Astrocyte (in vitro differentiated cells and primary cell): ENCODE measurements around the gene NCAPD2. TPM values are rescaled to one million over a fixed set of nuclear protein-coding genes. Genes with fewer than 3 reads are reported as not detected.

Experiments
- DNase-seq: peaks from one replicate; pipeline ENCODE4 v3.0.0-alpha.2; 2010; ENCODE audit warnings: low read depth
- FAIRE-seq: peaks from 2 replicates; lab custom pipeline; 2011; peaks lifted over from hg19 to GRCh38; lab: Jason Lieb, UNC
- H2AFZ ChIP-seq: 2 replicates; pipeline ENCODE4 v1.6.0; 2012; ENCODE audit warnings: low read depth, low read length, inconsistent platforms
- H3K27ac ChIP-seq: 2 replicates; pipeline ENCODE4 v1.5.1; 2011; ENCODE audit warnings: low read depth, low read length, inconsistent platforms
- H3K27me3 ChIP-seq: 2 replicates; pipeline ENCODE4 v1.6.0; 2011; ENCODE audit warnings: low read length, inconsistent platforms; ENCODE audit not compliant: insufficient read depth
- H3K36me3 ChIP-seq: 2 replicates; pipeline ENCODE4 v1.5.1; 2011; ENCODE audit warnings: low read length, inconsistent platforms; ENCODE audit not compliant: insufficient read depth
- H3K4me1 ChIP-seq: 2 replicates; pipeline ENCODE4 v1.5.1; 2011; ENCODE audit warnings: low read length, inconsistent platforms; ENCODE audit not compliant: insufficient read depth
- H3K4me2 ChIP-seq: 2 replicates; pipeline ENCODE4 v1.6.0; 2012; ENCODE audit warnings: low read length, inconsistent platforms
- H3K4me3 ChIP-seq: 2 replicates; pipeline ENCODE4 v1.5.1; 2011; ENCODE audit warnings: low read depth, mild to moderate bottlenecking, low read length, inconsistent platforms; ENCODE audit not compliant: insufficient read depth
- H3K79me2 ChIP-seq: 2 replicates; pipeline ENCODE4 v1.6.0; 2012; ENCODE audit warnings: mild to moderate bottlenecking, low read length, inconsistent platforms; ENCODE audit not compliant: insufficient read depth
- H3K9ac ChIP-seq: 2 replicates; pipeline ENCODE4 v1.6.0; 2012; ENCODE audit warnings: mild to moderate bottlenecking, low read length, inconsistent platforms
- H3K9me3 ChIP-seq: 2 replicates; pipeline ENCODE4 v1.5.1; 2012; ENCODE audit warnings: low read depth, mild to moderate bottlenecking, low read length, inconsistent platforms; ENCODE audit not compliant: insufficient read depth
- H4K20me1 ChIP-seq: 2 replicates; pipeline ENCODE4 v1.6.0; 2012; ENCODE audit warnings: low read length, inconsistent platforms; ENCODE audit not compliant: insufficient read depth
- H3K27ac Mint-ChIP-seq: one replicate; pipeline ENCODE4 v1.8.0; 2021; ENCODE audit warnings: mild to moderate bottlenecking, mixed read lengths; ENCODE audit not compliant: unreplicated experiment
- H3K27me3 Mint-ChIP-seq: one replicate; pipeline ENCODE4 v1.8.0; 2021; ENCODE audit warnings: low read depth, mixed read lengths; ENCODE audit not compliant: unreplicated experiment
- H3K36me3 Mint-ChIP-seq: one replicate; pipeline ENCODE4 v1.8.0; 2021; ENCODE audit warnings: low read depth, mixed read lengths; ENCODE audit not compliant: unreplicated experiment
- H3K4me1 Mint-ChIP-seq: one replicate; pipeline ENCODE4 v1.8.0; 2021; ENCODE audit warnings: low read depth, mixed read lengths; ENCODE audit not compliant: unreplicated experiment
- H3K4me3 Mint-ChIP-seq: one replicate; pipeline ENCODE4 v1.8.0; 2021; ENCODE audit warnings: mild to moderate bottlenecking, moderate library complexity, mixed read lengths; ENCODE audit not compliant: unreplicated experiment
- H3K9me3 Mint-ChIP-seq: one replicate; pipeline ENCODE4 v1.8.0; 2021; ENCODE audit warnings: mild to moderate bottlenecking, mixed read lengths; ENCODE audit not compliant: unreplicated experiment
- CTCF ChIP-seq: IDR thresholded peaks from 2 replicates; pipeline ENCODE4 v1.5.1; 2011; ENCODE audit warnings: low read depth, mild to moderate bottlenecking, inconsistent platforms, low read length, moderate library complexity; ENCODE audit not compliant: insufficient read depth
- EZH2 ChIP-seq: IDR thresholded peaks from 2 replicates; pipeline ENCODE4 v1.6.1; 2012; ENCODE audit warnings: mild to moderate bottlenecking, low read length, inconsistent platforms; ENCODE audit not compliant: insufficient read depth
- total RNA-seq: library from RNA; stranded (reverse); gene quantifications from 2 replicates; pipeline ENCODE4 v1.2.1, GENCODE V29; 2021

Gene NCAPD2
- total RNA-seq, 1 donor from 2014 or later: 18.6 TPM

GRCh38 chr12:6458281-6459003 is 35.5 kb upstream of the NCAPD2 start:
- Histone ChIP-seq H3K4me2 (no peak overlapping the region), H3K27ac (no peak overlapping the region), H3K9ac (no peak overlapping the region), H3K27me3 (no peaks in the 10 kb centered on the region), H3K79me2 (no peaks in the 10 kb centered on the region), H3K36me3 (peaks cover 6% of the 10 kb centered on the region), H3K4me1 (no peaks in the 10 kb centered on the region), H4K20me1 (no peaks in the 10 kb centered on the region), H3K9me3 (no peaks in the 10 kb centered on the region), H3K4me3 (no peak overlapping the region), H2AFZ (no peak overlapping the region)
- DNase-seq (no peak), FAIRE-seq (no peak)
- Mint-ChIP-seq H3K36me3 (peaks cover 31% of the 10 kb centered on the region), H3K27ac (no peak overlapping the region), H3K4me1 (no peaks in the 10 kb centered on the region), H3K4me3 (no peak overlapping the region), H3K27me3 (no peaks in the 10 kb centered on the region), H3K9me3 (no peaks in the 10 kb centered on the region)
- TF ChIP-seq EZH2 (no peak), CTCF (no peak)

GRCh38 chr12:6459004-6459337 is 34.9 kb upstream of the NCAPD2 start:
- Histone ChIP-seq H3K4me1 (no peaks in the 10 kb centered on the region), H3K9ac (no peak overlapping the region), H3K79me2 (no peaks in the 10 kb centered on the region), H3K27me3 (no peaks in the 10 kb centered on the region), H3K4me2 (no peak overlapping the region), H3K4me3 (no peak overlapping the region), H2AFZ (no peak overlapping the region), H3K27ac (no peak overlapping the region), H3K9me3 (no peaks in the 10 kb centered on the region), H4K20me1 (no peaks in the 10 kb centered on the region), H3K36me3 (peaks cover 11% of the 10 kb centered on the region)
- no peaks in the 10 kb centered on the region for H3K27me3 Mint-ChIP-seq
- DNase-seq (no peak), FAIRE-seq (peak; percentile 9)
- TF ChIP-seq EZH2 (no peak), CTCF (no peak)
- no peaks in the 10 kb centered on the region for H3K9me3 Mint-ChIP-seq
- H3K4me3 Mint-ChIP-seq: no peak overlapping the region
- peaks cover 29% of the 10 kb centered on the region for H3K36me3 Mint-ChIP-seq
- H3K4me1 Mint-ChIP-seq: no peaks in the 10 kb centered on the region
- H3K27ac Mint-ChIP-seq: no peak overlapping the region

GRCh38 chr12:6460751-6461371 is 33.0 kb upstream of the NCAPD2 start:
- Mint-ChIP-seq H3K4me1 (no peaks in the 10 kb centered on the region), H3K4me3 (no peak overlapping the region), H3K9me3 (no peaks in the 10 kb centered on the region), H3K27me3 (no peaks in the 10 kb centered on the region), H3K27ac (peak overlapping the region; percentile 26), H3K36me3 (peaks cover 37% of the 10 kb centered on the region)
- H3K9me3 ChIP-seq: no peaks in the 10 kb centered on the region
- no peak overlapping the region for H3K4me3 ChIP-seq
- FAIRE-seq (no peak), DNase-seq (no peak)
- no peaks in the 10 kb centered on the region for H3K27me3 ChIP-seq
- no peaks in the 10 kb centered on the region for H3K79me2 ChIP-seq
- peaks cover 7% of the 10 kb centered on the region for H4K20me1 ChIP-seq
- no peaks in the 10 kb centered on the region for H3K4me1 ChIP-seq
- H3K27ac ChIP-seq: no peak overlapping the region
- no peak overlapping the region for H2AFZ ChIP-seq
- H3K9ac ChIP-seq: no peak overlapping the region
- H3K36me3 ChIP-seq: peaks cover 22% of the 10 kb centered on the region
- H3K4me2 ChIP-seq: no peak overlapping the region
- TF ChIP-seq CTCF (no peak), EZH2 (no peak)
